HG03439 (cell line): ENCODE measurements around the gene CEP76.

Experiments used
- ATAC-seq: cut with Tn5 transposase; IDR thresholded peaks from one replicate; pipeline ENCODE4 v1.9.1; 2021; ENCODE audit warnings: mild to moderate bottlenecking, moderate library complexity; ENCODE audit not compliant: unreplicated experiment

CEP76 gene, protein sequence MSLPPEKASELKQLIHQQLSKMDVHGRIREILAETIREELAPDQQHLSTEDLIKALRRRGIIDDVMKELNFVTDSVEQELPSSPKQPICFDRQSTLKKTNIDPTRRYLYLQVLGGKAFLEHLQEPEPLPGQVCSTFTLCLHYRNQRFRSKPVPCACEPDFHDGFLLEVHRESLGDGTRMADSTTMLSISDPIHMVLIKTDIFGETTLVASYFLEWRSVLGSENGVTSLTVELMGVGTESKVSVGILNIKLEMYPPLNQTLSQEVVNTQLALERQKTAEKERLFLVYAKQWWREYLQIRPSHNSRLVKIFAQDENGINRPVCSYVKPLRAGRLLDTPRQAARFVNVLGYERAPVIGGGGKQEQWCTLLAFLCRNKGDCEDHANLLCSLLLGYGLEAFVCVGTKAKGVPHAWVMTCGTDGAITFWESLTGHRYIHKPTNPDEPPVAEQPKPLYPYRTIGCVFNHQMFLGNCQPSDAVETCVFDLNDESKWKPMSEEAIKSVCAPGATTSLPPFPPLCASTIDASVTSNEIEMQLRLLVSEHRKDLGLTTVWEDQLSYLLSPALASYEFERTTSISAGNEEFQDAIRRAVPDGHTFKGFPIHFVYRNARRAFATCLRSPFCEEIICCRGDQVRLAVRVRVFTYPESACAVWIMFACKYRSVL

GRCh38 chr18:12702221-12703095 lies at the start of gene CEP76, which contains the start of gene PSMG2:
CEP76 (minus strand) TSS chr18:12702723; CDS start chr18:12702548, 175 bp downstream.
PSMG2 (plus strand) TSS chr18:12703042; CDS start chr18:12703108, 66 bp downstream.
- ATAC-seq = peak; percentile 85

DNA sequence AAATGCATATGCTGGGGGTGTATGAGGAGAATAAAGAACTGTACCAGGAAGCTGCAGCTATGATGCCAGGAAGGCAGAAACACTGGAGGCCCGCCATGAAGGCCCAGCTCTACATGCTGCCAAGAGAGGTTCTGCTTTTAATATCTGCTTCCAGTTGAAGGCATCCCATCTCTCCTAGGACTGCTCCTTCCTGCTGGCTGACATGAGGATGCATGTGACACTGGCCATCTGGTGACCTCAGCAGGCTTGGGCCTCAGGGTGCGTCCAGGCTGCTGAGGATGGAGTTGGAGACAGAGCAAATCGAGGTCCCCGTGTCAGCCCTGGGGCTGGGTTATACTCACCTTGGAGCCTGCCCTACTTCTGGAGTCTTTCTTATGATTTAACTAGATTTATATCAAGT lies 49.4 kb upstream of the CEP76 start:
- no peak for ATAC-seq

DNA sequence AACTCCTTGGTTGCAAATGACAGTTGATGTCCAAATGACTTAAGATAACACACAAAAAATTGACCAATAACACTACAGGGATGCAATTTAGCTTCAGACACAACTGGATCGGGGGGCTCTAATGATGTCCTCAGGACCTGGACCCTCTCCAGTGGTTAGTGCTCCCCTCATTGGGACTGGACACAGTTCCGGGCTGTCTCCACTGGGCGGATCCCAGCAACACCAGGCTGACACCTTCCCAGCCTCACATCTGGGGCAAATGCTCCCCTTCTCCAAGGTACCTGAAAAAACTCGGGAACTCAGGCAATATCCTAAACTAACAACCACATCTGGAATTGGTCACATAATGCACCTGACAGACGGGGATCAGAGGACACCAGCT lies 49.0 kb upstream of the CEP76 start:
- ATAC-seq = no peak

DNA sequence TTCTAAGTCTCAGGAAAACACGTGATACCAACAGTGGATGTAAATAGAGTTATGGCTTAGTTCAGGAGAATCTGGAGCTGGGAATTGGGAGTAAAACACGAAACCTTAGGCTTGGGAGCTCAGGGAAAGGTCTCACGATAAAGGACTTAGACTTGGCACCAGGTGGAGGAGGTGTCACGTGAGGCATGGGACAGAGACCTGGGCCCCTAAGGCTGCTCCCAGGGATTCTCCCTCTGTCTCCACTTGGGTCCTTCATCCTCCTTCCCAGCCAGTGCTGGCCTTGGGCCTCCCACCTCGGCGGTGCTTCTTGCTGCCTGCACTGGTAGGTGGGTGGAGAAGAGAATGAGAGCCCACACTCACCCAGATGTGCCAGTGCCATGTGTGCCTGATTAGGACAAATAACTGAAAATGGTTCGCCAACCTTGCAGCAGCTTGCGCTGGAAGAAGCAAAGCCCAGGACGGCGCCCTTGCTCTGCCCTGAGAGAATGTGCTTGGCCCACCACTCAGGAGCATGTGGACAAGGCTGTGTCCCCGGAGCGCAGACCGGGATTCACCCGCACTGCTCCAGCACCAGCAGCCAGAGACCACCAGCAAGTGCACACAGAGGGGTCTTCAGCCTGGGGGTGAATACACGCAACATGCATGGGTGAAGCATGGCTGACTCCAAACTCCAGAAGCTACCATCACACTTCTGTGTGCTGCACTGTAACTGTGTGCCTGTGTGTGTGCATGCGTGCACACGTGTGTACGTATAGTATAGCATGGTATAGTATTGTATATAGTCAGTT lies 48.4 kb upstream of the CEP76 start:
- no peak for ATAC-seq

DNA sequence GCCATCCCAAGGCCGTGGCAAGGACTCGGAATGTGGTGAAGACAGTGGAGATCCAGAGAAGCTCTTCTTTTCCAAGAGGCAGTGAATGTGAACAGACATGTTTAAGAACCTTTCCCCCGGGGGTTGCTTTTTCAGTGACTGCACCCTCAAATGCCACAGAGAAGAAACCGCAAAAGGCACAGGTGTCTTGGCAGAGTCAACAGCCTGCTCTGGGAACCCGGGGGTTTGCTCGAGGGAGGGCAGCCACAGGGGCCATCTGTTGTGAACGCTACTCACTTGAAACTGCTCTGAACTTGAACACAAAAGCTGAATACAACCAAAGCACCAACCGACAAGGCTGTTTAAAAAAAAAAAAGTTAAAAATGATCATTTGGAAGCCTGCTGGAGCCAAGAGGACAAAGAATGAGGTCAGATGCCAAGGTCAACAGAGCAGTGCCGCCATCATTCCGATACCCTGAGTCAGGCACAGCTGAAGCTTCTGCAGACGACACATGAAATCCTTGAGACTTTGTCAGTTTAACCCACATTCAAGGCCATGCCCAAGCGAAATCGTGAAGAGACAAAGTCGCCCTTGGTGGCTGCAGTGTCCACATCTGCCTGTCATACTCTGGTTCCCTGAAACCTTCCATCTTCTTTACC lies 47.7 kb upstream of the CEP76 start:
- no peak for ATAC-seq

DNA sequence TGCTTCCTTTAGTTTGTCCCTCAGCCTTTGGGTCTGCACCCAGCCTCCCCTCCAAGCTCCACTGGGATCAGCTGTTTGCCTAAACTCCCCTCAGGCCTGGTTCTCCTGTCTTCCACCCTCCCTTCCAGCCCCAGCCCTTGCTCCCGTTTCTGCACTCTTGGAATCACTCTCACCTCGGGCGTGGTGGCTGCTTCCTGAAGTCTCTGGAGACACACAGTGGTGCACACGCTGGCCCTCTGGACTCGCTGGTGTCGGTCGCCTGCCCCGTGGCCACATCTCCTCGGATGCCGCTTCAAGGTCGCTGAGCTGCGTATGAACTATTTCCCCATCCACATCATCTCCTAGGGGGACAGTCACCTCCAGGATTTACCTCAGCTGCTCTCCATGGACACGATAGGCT lies 46.6 kb upstream of the CEP76 start:
- ATAC-seq = no peak

DNA sequence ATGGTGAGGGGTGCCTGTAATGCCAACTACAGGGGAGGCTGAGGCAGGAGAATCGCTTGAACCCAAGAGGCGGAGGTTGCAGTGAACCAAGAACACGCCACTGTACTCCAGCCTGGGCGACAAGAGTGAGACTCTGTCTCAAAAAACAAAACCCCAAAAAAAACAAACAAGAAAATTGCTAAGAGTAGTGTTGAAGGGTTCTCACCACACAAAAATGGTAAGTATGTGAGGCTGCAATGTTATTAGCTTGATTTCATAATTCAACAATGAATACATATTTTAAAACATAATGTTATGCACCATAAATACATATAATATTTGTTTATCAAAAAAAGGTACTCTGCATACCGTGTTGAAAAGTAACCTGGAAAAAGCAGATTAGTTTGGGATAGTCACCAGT lies 46.1 kb upstream of the CEP76 start:
- no peak for ATAC-seq

- ATAC-seq = no peak
These were observed 45.2 kb upstream of the CEP76 start for GRCh38 chr18:12747530-12748315.

- ATAC-seq = no peak
These were observed 42.7 kb upstream of the CEP76 start for GRCh38 chr18:12745095-12745795.

DNA sequence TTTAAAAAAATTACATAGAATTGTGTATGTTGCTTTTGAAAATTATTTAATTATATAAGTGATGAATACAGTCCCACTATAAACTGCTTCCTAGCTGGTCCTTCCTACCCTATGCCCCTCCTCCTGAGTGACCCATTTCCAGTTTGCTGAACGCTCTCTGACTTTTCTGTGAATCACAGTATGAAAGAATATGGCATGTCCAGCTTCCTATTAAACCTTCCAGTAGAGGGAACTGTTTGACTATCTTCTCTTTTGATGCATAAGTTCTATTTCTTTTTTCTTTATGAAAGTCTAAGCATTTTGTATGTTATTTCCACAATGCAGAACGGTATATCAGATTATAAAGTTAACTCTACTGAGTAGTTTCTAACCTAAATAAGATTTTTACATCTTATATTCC lies 41.6 kb upstream of the CEP76 start:
- ATAC-seq = no peak

DNA sequence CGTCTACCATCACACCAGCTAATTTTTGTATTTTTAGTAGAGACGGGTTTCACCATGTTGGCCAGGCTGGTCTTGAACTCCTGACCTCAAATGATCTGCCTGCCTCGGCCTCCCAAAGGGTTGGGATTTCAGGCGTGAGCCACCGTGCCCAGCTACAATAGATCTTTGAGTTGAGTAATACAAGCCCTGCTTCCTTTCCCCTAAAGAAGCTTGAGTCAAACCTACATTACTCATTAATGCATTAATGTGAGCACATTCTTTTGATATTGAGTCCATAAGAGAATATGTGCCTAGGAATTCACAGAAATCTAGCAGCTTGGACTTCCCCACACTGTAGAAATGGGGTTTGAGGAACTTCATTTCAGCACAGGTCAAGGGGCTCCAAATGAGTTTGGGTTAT lies 39.9 kb upstream of the CEP76 start:
- no peak for ATAC-seq

DNA sequence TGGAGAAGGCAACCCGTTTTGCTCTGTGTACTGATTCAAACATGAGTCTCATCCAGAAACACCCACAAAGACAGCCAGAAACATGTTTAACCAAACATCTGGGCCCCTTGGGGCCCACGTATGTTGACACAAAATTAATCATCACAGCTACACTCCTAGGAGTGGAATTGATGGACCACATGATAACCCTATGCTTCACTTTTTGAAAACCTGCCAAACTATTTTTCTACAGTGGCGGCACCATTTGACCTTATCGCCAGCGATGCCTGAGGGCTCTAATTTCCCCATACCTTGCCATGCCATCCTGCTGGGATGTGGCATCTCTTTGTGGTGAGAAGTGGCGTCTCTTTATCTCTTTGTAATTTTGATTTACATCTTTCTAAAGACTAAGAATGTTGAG lies 38.8 kb upstream of the CEP76 start:
- no peak for ATAC-seq

GRCh38 chr18:12737243-12737902 lies 34.9 kb upstream of the CEP76 start:
- no peak for ATAC-seq

DNA sequence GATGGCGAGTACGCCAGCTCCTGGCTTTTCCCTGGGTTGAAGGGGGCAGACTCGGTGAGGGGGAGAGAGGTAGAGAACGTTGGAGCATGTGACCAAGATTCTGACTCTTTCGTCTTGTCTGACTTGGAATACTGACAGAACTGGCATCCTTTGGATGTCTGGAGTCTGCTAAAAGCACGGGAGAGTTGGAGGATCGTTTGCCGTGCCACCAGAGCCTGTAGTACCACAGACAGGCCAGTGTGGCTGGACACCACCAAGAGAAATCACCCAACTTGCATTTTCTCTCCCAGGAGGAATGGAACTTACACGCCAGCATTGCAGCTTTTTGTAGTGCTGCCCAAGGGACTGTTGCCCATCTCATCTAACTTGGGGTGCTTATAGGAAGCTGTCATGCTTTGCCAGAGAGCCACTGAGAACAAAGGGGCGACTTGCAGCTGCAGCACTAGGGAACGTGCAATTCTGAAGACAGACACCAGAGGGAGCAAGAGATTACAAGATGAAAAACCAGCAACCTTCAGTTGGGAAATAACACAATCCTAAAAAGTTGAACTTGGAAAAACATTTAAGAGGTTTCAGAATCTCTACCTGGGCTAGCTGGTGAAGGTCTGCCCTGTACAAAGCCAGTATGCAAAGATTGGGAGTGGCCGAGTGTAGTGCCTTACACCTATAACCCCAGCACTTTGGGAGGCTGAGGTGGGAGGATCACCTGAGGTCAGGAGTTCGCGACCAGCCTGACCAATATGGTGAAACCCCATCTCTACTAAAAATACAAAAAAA lies 24.4 kb upstream of the CEP76 start:
- ATAC-seq = no peak

DNA sequence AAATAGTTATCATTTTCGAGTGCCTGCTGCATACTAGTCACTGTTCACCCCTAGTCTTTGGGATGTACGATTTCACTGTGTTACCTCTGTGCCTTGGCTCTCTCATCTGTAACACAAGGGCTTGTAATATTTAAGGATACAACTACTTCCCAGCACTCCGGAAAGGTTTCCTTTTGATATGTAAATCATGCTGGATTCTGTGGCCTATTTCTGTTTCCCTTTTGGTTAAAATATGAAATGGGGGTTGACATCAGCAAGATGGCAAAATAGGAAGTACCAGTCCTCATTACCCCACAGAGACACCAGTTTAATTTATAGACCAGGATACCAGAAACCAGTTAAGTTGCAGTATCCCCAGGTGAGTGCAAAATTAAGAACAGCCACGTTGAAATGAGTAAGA lies 23.8 kb upstream of the CEP76 start:
- no peak for ATAC-seq

- no peak for ATAC-seq
These were observed 20.2 kb upstream of the CEP76 start for GRCh38 chr18:12722731-12723130.

- ATAC-seq = no peak
These were observed 19.2 kb upstream of the CEP76 start for GRCh38 chr18:12721495-12722275.
